ENCODE measurements around the gene EFTUD2. TPM values are rescaled to one million over a fixed set of nuclear protein-coding genes. Genes with fewer than 3 reads are reported as not detected.
A peak's percentile ranks its signal among the peaks of the same experiment; 100 is the strongest.

EFTUD2 gene
- total and polyA plus RNA-seq, 2 of the 13 experiments (the other 11 are each of a cell fraction or from before 2014, with no cell fraction given), result 111 to 137 TPM

GRCh38 chr17:44898768-44899073 lies 524 bp downstream of the EFTUD2 start (continued):
- 0 out of 2 replicates have a peak, but pooled peaks have one; percentile 12 for TF ChIP-seq ZSCAN12 (CRISPR knock-in tag; IDR thresholded peaks at IDR 0.05)
- TF ChIP-seq ZKSCAN1 (IDR thresholded peaks at IDR 0.05; ENCODE audit: low read length), result no peak
- no peak for TF ChIP-seq MTF2 (CRISPR knock-in tag; IDR thresholded peaks at IDR 0.05; ENCODE audit: borderline replicate concordance)
- TF ChIP-seq REST (IDR thresholded peaks at IDR 0.05; ENCODE audit: borderline replicate concordance in 1 of 2, low read depth in 1 of 2, low read length in 2 of 2), result no peak
- TF ChIP-seq SMARCC2 (IDR thresholded peaks at IDR 0.05), result no peak

- 98% methylated on average over 4 of the region's 4 CpGs for WGBS (ENCODE audit: low lambda C conversion rate)
Measured at GRCh38 chr17:44894642-44895041, 4.6 kb downstream of the EFTUD2 start.

More at GRCh38 chr17:44894642-44895041, 4.6 kb downstream of the EFTUD2 start:
- Histone ChIP-seq H3K9ac (ENCODE audit: insufficient read depth, low read depth, low read length) (no peak overlapping the region), H3K4me1 (ENCODE audit: insufficient read depth, low read length) (peaks cover 8% of the 10 kb centered on the region), H3K27ac (ENCODE audit: extremely low read length, insufficient read depth, low read length) (no peak overlapping the region), H3K4me3 (replicated peaks in 1 of 3; ENCODE audit: insufficient read depth in 1 of 3, low read depth in 2 of 3, low read length in 3 of 3) (no peak overlapping the region), H3K27me3 (ENCODE audit: control insufficient read depth in 1 of 2, insufficient read depth in 2 of 2, low read length in 2 of 2) (no peaks in the 10 kb centered on the region; a peak in 1 of 5 replicates), H3K36me3 (replicated peaks in 1 of 2; ENCODE audit: control insufficient read depth in 1 of 2, insufficient read depth in 2 of 2, low read length in 2 of 2) (peaks cover 9 to 39% of the 10 kb centered on the region in 2 experiments), H4K20me1 (ENCODE audit: insufficient read depth, low read length) (peaks cover 3% of the 10 kb centered on the region; the same call in 1 of the 2 replicates), H3K79me2 (ENCODE audit: insufficient read depth, low read length) (peaks cover 43% of the 10 kb centered on the region), H3K4me2 (ENCODE audit: low read depth, low read length) (no peak overlapping the region), H2AFZ (ENCODE audit: low read length) (no peak overlapping the region), H3K9me3 (ENCODE audit: low read length) (no peaks in the 10 kb centered on the region)
- CTCF ChIA-PET (ENCODE audit: low intra/inter-chr PET ratio, low total read pairs), result no interaction called here
- DNase-seq (ENCODE audit: low spot score), result no peak
- FAIRE-seq, result no peak
- POLR2A ChIA-PET, result no interaction called here
- intact Hi-C loops (cut with micrococcal nuclease; ENCODE audit: unreplicated experiment) (no loop called here), in situ Hi-C loops (cut with HindIII; ENCODE audit: extremely low pct_ligation_motif_present, low pct_unique_long_range_greater_than_20kb) (no loop called here)
- BruUV-seq (replicated peaks), result no TSS peak
- no peak for ATAC-seq
- TF ChIP-seq TFDP1 (CRISPR knock-in tag; IDR thresholded peaks at IDR 0.05; ENCODE audit: borderline replicate concordance) (no peak), SALL2 (CRISPR knock-in tag; IDR thresholded peaks at IDR 0.05) (no peak), LBX2 (CRISPR knock-in tag; IDR thresholded peaks at IDR 0.05; ENCODE audit: borderline replicate concordance) (no peak), ZNF777 (CRISPR knock-in tag; IDR thresholded peaks at IDR 0.05) (no peak), ZSCAN20 (CRISPR knock-in tag; IDR thresholded peaks at IDR 0.05; ENCODE audit: borderline replicate concordance) (no peak)
